SKM-1 (cell line): ENCODE data around the gene MPEG1.

Experiments used
- DNase-seq: peaks from one replicate; lab custom pipeline; 2025; ENCODE audit not compliant: unreplicated experiment; lab: John Stamatoyannopoulos, UW

MPEG1 gene

DNA sequence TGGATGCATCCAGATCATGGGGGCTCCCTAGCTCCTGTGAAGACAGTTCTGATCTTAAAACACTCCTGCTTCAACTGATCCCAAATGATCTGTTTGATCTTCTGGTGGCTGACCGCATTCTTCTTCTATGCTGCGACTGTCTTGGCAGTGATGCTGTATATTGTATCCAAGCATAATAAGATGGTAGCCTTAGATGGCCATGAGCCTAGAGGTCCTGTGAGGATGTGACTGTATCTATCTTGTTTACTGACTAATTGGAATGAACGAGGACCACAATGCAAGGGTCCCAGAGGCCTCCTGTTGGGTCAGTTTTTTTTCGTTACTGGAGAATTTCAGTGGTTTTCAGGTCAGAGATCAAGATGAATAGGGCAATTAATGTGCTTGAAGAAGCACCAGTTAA, 7.1 kb upstream of the MPEG1 start:
- no peak for DNase-seq

DNA sequence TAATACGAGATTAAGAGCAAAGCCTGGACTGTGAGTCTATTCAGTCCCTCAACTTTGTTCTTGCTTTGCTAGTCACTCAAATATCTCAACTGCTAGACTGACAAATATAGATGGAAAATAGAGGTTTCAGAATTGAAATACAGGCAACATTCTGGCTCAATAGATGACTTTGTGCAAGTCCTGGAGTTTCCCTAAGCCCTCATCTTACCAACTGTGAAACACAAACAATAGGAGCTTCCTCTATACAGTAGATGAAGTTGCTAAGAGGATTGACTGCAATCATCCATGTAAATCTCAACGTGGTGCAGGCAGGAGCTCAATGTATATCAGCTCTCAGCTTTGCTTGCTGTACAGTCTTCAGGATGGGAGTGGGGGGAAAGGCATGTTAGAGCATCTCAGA, 6.2 kb upstream of the MPEG1 start:
- DNase-seq: no peak

GRCh38 chr11:59218319-59218718, 5.6 kb upstream of the MPEG1 start:
- no peak for DNase-seq

DNA sequence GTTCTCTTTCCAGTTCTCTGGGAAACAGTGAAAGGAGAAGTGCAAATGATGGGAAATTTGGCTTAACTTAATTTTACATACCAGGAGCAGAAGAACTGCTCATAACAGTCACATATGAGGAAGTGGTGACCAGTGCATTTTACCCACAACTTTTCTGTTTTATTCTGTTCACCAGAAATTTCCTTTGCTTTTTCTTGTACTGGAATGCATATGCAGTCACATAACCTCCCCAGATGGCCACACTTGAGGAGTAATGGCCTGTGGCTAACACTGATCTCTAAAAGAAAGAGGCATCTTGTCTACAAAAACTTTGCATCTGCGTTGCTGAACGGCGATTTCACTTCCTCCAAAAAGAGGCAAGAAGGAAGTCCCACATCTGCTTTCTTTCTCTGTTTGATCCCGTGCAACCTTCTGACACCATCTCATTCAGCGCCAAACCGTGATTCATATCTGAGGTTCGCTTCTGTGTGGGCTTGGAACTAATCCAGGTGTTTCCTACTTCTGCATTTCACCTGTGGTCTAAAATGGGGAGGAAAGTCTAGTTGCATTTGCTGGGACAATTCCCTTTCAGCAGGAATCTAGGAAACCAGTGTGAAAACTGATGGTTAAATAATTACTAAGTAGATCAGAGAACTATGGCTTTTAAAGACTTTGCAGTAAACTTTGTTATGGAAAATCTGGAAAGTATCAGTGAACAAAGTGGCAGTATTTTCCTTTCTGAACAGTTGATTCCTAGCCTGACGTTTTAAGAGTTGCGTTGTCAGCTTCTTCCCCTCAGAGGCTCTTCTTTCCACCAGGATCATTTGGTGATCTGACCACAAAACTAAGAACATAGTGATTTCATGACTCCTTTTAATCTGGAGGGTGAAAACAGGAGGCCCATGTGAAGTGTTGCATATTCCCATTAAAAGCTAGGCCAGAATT, 4.2 kb upstream of the MPEG1 start:
- peak; percentile 86 for DNase-seq

GRCh38 chr11:59214141-59214893, 1.6 kb upstream of the MPEG1 start:
- DNase-seq: no peak

- no peak for DNase-seq
Measured at GRCh38 chr11:59212222-59212621, 505 bp downstream of the MPEG1 start.

- no peak for DNase-seq
Measured at GRCh38 chr11:59208956-59209355, 3.8 kb downstream of the MPEG1 start.

DNA sequence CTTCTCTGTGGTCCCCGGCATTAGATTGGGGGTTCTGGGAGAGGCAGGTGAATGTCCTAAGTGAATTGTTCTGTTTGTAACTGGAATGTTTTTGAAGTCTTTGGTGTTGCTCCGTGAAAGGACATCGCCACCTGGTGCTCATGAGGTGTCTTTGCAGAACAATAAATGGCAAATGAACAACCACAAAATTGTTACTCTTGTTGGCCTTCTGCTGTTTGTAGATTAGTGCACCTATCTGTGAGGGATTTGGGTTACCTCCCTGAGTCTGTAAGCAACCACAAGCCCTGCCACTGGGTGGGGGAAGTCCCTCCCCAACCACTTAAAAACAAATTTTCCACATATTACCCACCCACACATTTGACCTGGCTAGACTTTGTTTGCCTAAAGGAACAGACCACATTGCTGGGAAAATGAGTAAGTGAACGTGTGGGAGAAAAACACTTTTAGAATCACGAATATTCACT, 4.7 kb downstream of the MPEG1 start:
- DNase-seq: peak; percentile 30

GRCh38 chr11:59206635-59207034, 6.1 kb downstream of the MPEG1 start:
- DNase-seq: peak; percentile 15

- no peak for DNase-seq
Measured at GRCh38 chr11:59205648-59206047, 7.1 kb downstream of the MPEG1 start.

GRCh38 chr11:59204746-59205145, 8.0 kb downstream of the MPEG1 start:
- DNase-seq: no peak

- no peak for DNase-seq
Measured at GRCh38 chr11:59201353-59201752, 11.4 kb downstream of the MPEG1 start.

GRCh38 chr11:59200423-59200746, 12.3 kb downstream of the MPEG1 start:
- DNase-seq: no peak

DNA sequence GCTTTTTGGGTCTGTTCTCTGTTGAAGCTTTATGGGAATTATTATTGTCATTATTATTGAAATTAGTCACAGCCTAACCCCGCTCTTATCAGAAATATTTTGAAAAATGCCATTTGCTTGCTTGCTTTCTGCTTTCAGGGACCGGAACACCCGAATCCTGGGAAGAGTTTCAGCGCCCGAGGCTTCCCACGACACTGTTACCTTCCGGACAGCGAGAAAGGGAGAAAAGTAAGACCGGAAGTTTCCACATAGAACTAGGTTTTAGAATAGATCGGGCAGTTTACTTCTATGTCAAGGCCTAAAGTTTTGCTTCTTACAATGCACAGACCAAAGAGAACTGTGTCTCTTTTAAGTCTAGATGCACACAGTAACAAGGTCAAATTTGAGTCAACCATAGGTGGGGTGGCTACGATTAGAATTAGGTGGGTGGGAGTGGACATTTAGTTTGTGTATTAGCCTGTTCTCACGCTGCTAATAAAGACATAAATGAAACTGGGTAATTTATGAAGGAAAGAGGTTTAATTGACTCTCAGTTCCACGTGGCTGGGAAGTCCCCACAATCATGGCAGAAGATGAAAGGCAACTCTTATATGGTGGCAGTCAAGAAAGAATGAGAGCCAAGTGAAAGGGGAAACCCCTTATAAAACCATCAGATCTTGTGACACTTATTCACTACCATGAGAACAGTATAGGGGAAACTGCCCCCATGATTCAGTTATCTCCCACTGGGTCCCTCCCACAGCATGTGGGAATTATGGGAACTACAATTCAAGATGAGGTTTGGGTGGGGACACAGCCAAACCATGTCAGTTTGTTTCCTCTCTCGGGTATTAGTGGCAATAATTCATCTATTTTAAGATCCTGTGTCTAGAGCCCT, 12.9 kb downstream of the MPEG1 start:
- no peak for DNase-seq

DNA sequence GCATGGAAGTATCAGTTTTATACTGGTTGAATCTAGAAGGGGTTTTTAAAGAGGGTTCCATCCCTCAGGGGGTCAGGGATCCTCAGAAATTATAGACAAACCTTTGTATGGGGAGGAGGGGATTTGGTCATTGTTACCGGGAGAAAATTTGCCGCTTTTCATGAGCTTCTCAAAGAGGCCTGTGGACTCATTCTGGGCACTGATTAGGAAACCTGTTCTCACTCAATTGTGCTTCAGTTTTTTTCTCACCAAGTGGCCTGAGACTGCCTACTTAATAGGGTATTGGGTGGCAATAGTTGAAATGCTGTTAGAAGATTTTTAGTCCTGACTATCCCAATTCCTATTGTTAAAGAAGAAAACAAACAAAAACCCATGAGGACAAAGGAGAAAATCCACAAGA, 14.0 kb downstream of the MPEG1 start:
- no peak for DNase-seq

DNA sequence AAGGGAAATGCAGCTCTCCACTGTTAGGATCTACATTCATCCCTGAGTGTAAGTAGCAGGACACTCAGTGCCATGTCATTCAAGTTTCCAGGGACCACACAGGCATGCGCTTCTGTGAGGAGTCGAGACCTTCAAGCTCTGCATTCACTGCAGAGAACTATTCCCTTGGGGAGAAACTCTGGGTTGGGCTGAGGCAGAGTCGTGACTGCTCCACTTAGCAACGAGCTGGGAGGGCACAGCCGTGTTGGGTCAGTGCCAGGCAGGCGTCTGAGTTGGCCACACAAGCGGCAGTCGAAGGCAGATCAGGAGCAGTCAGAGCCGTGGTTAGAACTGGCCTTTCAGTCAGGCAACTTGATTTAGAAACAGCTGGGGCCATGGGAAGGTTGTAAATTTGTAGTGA, 14.7 kb downstream of the MPEG1 start:
- DNase-seq: no peak

GRCh38 chr11:59196777-59197176, 15.9 kb downstream of the MPEG1 start:
- DNase-seq: no peak

- no peak for DNase-seq
Measured at GRCh38 chr11:59195586-59195985, 17.1 kb downstream of the MPEG1 start.

GRCh38 chr11:59193587-59194130, 19.1 kb downstream of the MPEG1 start:
- no peak for DNase-seq

DNA sequence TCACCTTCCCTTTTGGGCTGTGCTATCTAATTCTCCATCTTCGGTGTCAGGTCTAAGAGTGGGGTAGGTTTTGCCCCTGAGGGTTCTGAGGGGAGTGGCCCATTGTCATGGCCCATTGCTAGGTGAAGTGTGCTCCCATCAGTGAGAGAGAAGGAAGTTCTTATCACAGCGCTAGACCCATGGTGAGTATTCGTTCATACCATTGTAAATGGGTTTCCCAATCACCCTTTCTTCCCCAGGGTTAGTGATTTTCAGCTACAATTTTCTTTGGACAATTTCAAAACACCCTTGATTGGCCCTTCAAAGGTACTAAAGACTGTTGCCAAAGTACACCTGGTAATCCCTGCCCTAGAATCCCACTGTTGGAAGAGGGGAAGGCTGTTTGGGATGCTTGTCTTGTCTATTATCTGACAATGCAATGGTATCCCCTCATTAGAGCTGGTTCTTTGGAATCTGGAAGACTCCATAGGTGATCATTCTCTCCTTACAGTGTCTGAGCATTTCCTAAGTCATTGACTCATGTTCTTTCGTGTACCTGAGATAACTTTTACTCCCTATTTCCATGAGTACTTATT, 20.2 kb downstream of the MPEG1 start:
- no peak for DNase-seq

GRCh38 chr11:59191890-59192289, 20.8 kb downstream of the MPEG1 start:
- DNase-seq: no peak
